Measurements from ENCODE around the gene ITGB4.

- TF ChIP-seq POLR2AphosphoS5 (IDR thresholded peaks at IDR 0.05; ENCODE audit: low read depth, low read length) = no peak
- no peak for TF ChIP-seq POLR2A (IDR thresholded peaks at IDR 0.05; ENCODE audit: insufficient read depth in 1 of 2, low read depth in 2 of 2, low read length in 2 of 2)
- TF ChIP-seq NFYB (CRISPR knock-in tag; IDR thresholded peaks at IDR 0.05) = no peak
- no peak for TF ChIP-seq ZFYVE20 (CRISPR knock-in tag; IDR thresholded peaks at IDR 0.05; ENCODE audit: borderline replicate concordance, low read depth)
- TF ChIP-seq CTCF (CRISPR knock-in tag; IDR thresholded peaks at IDR 0.05) = no peak
- no peak for TF ChIP-seq PHF5A (CRISPR knock-in tag; IDR thresholded peaks at IDR 0.05; ENCODE audit: low read depth, unreplicated experiment)
- TF ChIP-seq SKI (IDR thresholded peaks at IDR 0.05; ENCODE audit: partially characterized antibody) = no peak
Observed at GRCh38 chr17:75731086-75731715, 9.9 kb downstream of the ITGB4 start.
